ENCODE results near the gene CEP85. TPM values are rescaled to one million over a fixed set of nuclear protein-coding genes. Genes with fewer than 3 reads are reported as not detected.

Gene CEP85
- total and polyA plus RNA-seq, 10 of the 15 experiments (the other 5 are each of a cell fraction or from before 2014, with no cell fraction given), result 8.4 to 26.8 (median 21.5) TPM

GRCh38 chr1:26259005-26259404 lies 25.0 kb downstream of the CEP85 start:
- Histone ChIP-seq H3K79me2 (ENCODE audit: control insufficient read depth, insufficient read depth, low read length) (no peaks in the 10 kb centered on the region), H3K4me1 (ENCODE audit: control insufficient read depth, insufficient read depth, low read length) (no peaks in the 10 kb centered on the region), H3K4me3 (no peak overlapping the region), H3K36me3 (ENCODE audit: control insufficient read depth in 2 of 2, insufficient read depth in 2 of 2, low read length in 1 of 2) (peaks cover 15 to 31% of the 10 kb centered on the region in 2 experiments), H3K9me3 (replicated peaks; ENCODE audit: control insufficient read depth, insufficient read depth, low read length) (no peaks in the 10 kb centered on the region), H4K20me1 (ENCODE audit: control insufficient read depth, insufficient read depth) (no peaks in the 10 kb centered on the region), H3K27ac (ENCODE audit: control insufficient read depth, insufficient read depth) (no peak overlapping the region), H3K4me2 (ENCODE audit: control insufficient read depth, insufficient read depth) (no peak overlapping the region), H3K9ac (ENCODE audit: control insufficient read depth, insufficient read depth, low read length) (no peak overlapping the region), H2AFZ (ENCODE audit: control insufficient read depth, low read depth, low read length) (no peak overlapping the region), H3K27me3 (replicated peaks in 1 of 2; ENCODE audit: control insufficient read depth in 2 of 2, insufficient read depth in 2 of 2, low read length in 1 of 2) (no peaks in the 10 kb centered on the region)
- TF ChIP-seq ZNF217 (IDR thresholded peaks at IDR 0.05), result no peak
- CTCF ChIA-PET, result interaction anchor here (1.5 kb wide), 1 partner anchor 25 kb away, joined by 4 read pairs; the partner anchor contains the start of gene CEP85
- SMC1A ChIA-PET (ENCODE audit: uncharacterized antibody, unreplicated experiment), result interaction anchor here (0.9 kb wide), 1 partner anchor 15 kb away, joined by 3 read pairs; no protein-coding TSS in a partner anchor
- in situ Hi-C loops (cut with MboI), result no loop called here
- RAD21 ChIA-PET (ENCODE audit: unreplicated experiment), result no interaction called here
- POLR2A ChIA-PET, result no interaction called here
- DNase-seq (ENCODE audit: low read depth, low spot score), result no peak
- intact Hi-C loops (cut with micrococcal nuclease; ENCODE audit: unreplicated experiment), result no loop called here
- no peak for ATAC-seq
- 58% methylated on average over 2 of the region's 2 CpGs for WGBS (ENCODE audit: insufficient coverage, insufficient replicate concordance, low lambda C conversion rate, missing lambda C conversion rate)
- no peak for FAIRE-seq
- no TSS peak for BruUV-seq (replicated peaks)

GRCh38 chr1:26259578-26259977 lies 25.6 kb downstream of the CEP85 start:
- Histone ChIP-seq H3K4me1 (ENCODE audit: control insufficient read depth, insufficient read depth, low read length) (no peaks in the 10 kb centered on the region), H3K9ac (ENCODE audit: control insufficient read depth, insufficient read depth, low read length) (no peak overlapping the region), H2AFZ (ENCODE audit: control insufficient read depth, low read depth, low read length) (no peak overlapping the region), H3K4me2 (ENCODE audit: control insufficient read depth, insufficient read depth) (no peak overlapping the region), H3K4me3 (no peak overlapping the region), H3K79me2 (ENCODE audit: control insufficient read depth, insufficient read depth, low read length) (no peaks in the 10 kb centered on the region), H3K9me3 (replicated peaks; ENCODE audit: control insufficient read depth, insufficient read depth, low read length) (no peaks in the 10 kb centered on the region), H3K36me3 (ENCODE audit: control insufficient read depth in 2 of 2, insufficient read depth in 2 of 2, low read length in 1 of 2) (peaks cover 15 to 31% of the 10 kb centered on the region in 2 experiments), H3K27me3 (replicated peaks in 1 of 2; ENCODE audit: control insufficient read depth in 2 of 2, insufficient read depth in 2 of 2, low read length in 1 of 2) (no peaks in the 10 kb centered on the region), H4K20me1 (ENCODE audit: control insufficient read depth, insufficient read depth) (no peaks in the 10 kb centered on the region), H3K27ac (ENCODE audit: control insufficient read depth, insufficient read depth) (no peak overlapping the region)
- intact Hi-C loops (cut with micrococcal nuclease; ENCODE audit: unreplicated experiment), result no loop called here
- no TSS peak for BruUV-seq (replicated peaks)
- FAIRE-seq (no peak), DNase-seq (ENCODE audit: low read depth, low spot score) (no peak), ATAC-seq (no peak)
- ChIA-PET SMC1A (ENCODE audit: uncharacterized antibody, unreplicated experiment) (no interaction called here), POLR2A (no interaction called here), RAD21 (ENCODE audit: unreplicated experiment) (no interaction called here), CTCF (interaction anchor here (1.5 kb wide), 1 partner anchor 25 kb away, joined by 4 read pairs; the partner anchor contains the start of gene CEP85)
- in situ Hi-C loops (cut with MboI), result no loop called here
- 82% methylated on average over 5 of the region's 5 CpGs for WGBS (ENCODE audit: insufficient coverage, insufficient replicate concordance, low lambda C conversion rate, missing lambda C conversion rate)
- TF ChIP-seq E4F1 (IDR thresholded peaks at IDR 0.05; ENCODE audit: borderline replicate concordance, partially characterized antibody), result no peak
- TF ChIP-seq RBBP5 (conservative IDR thresholded peaks at IDR 0.05), result no peak
- TF ChIP-seq ETV6 (conservative IDR thresholded peaks at IDR 0.05 in 1 of 2, IDR thresholded peaks at IDR 0.05 in 1 of 2; ENCODE audit: borderline replicate concordance in 1 of 2, low read depth in 1 of 2), result no peak
- TF ChIP-seq MXI1 (IDR thresholded peaks at IDR 0.05; ENCODE audit: low read depth, low read length), result no peak
- TF ChIP-seq CREM (IDR thresholded peaks at IDR 0.05; ENCODE audit: low read depth), result no peak
- TF ChIP-seq STAT1 (conservative IDR thresholded peaks at IDR 0.05), result no peak
- TF ChIP-seq NFYB (IDR thresholded peaks at IDR 0.05; ENCODE audit: insufficient read depth, low read depth, low read length), result no peak
- no peak for TF ChIP-seq CEBPZ (IDR thresholded peaks at IDR 0.05; ENCODE audit: low read depth, low read length)
